ENCODE results near the gene BCL11A. TPM values are rescaled to one million over a fixed set of nuclear protein-coding genes. Genes with fewer than 3 reads are reported as not detected.

BCL11A gene
- total and polyA plus RNA-seq, 2 experiments from 2014 or later, result 57.5 to 77.6 TPM

GRCh38 chr2:60453872-60454271, 99.6 kb downstream of the BCL11A start:
- peak overlapping the region; percentile 84 for H3K27ac Mint-ChIP-seq
- Histone ChIP-seq H3K27ac (ENCODE audit: low read depth) (peak overlapping the region; percentile 81), H3K4me3 (0 out of 2 replicates have a peak overlapping the region, but pooled peaks have one; percentile 17), H3F3A (replicated peaks; ENCODE audit: low read depth) (0 out of 2 replicates have a peak, but pooled peaks cover 5% of the 10 kb centered on the region), H4K20me1 (replicated peaks; ENCODE audit: insufficient read depth) (no peaks in the 10 kb centered on the region), H3K4me2 (peak overlapping the region; percentile 72), H3K4me1 (ENCODE audit: insufficient read depth) (peaks cover 48% of the 10 kb centered on the region), H3K9me2 (ENCODE audit: insufficient read depth) (no peaks in the 10 kb centered on the region), H2AFZ (no peak overlapping the region), H3K79me2 (replicated peaks; ENCODE audit: insufficient read depth) (peaks cover 14% of the 10 kb centered on the region), H3K27me3 (ENCODE audit: insufficient read depth) (no peaks in the 10 kb centered on the region), H3K36me3 (ENCODE audit: insufficient read depth) (no peaks in the 10 kb centered on the region)
- peaks cover 58% of the 10 kb centered on the region for H3K4me1 Mint-ChIP-seq
- no peaks in the 10 kb centered on the region for H3K9me3 Mint-ChIP-seq
- no peak for TF ChIP-seq ZNF114 (CRISPR knock-in tag; IDR thresholded peaks at IDR 0.05)
- no peak for TF ChIP-seq ZNF331 (CRISPR knock-in tag; IDR thresholded peaks at IDR 0.05; ENCODE audit: low read depth)
- TF ChIP-seq POLR2AphosphoS5 (IDR thresholded peaks at IDR 0.05; ENCODE audit: low read depth), result 0 out of 2 replicates have a peak, but pooled peaks have one; percentile 6
- peaks cover 4% of the 10 kb centered on the region; the same call in 1 of the 3 replicates for H3K36me3 Mint-ChIP-seq (ENCODE audit: low read depth)
- H3K4me3 Mint-ChIP-seq, result no peak overlapping the region
- peaks cover 7% of the 10 kb centered on the region for H3K27me3 Mint-ChIP-seq (ENCODE audit: insufficient read depth, low read depth, poor library complexity)
- ATAC-seq (peak; percentile 20), DNase-seq (ENCODE audit: low spot score) (no peak)

GRCh38 chr2:60453301-60453700, 100.2 kb downstream of the BCL11A start:
- Mint-ChIP-seq H3K4me1 (peaks cover 59% of the 10 kb centered on the region), H3K27ac (peak overlapping the region; percentile 70; the same call in 1 of the 2 replicates), H3K9me3 (no peaks in the 10 kb centered on the region), H3K4me3 (peak overlapping the region; percentile 39; the same call in 2 of the 3 replicates), H3K36me3 (ENCODE audit: low read depth) (peaks cover 4% of the 10 kb centered on the region; the same call in 1 of the 3 replicates), H3K27me3 (ENCODE audit: insufficient read depth, low read depth, poor library complexity) (peaks cover 7% of the 10 kb centered on the region)
- no peaks in the 10 kb centered on the region for H4K20me1 ChIP-seq (replicated peaks; ENCODE audit: insufficient read depth)
- H3K27ac ChIP-seq (ENCODE audit: low read depth), result peak overlapping the region; percentile 81
- peak; percentile 95 for DNase-seq (ENCODE audit: low spot score)
- TF ChIP-seq ZNF462 (CRISPR knock-in tag; IDR thresholded peaks at IDR 0.05) (peak; percentile 33; the same call in 1 of the 2 replicates), POLR2AphosphoS5 (IDR thresholded peaks at IDR 0.05; ENCODE audit: low read depth) (peak; percentile 3), ETS1 (IDR thresholded peaks at IDR 0.05) (0 out of 2 replicates have a peak, but pooled peaks have one; percentile 48), JUNB (IDR thresholded peaks at IDR 0.05; ENCODE audit: unreplicated experiment) (no peak)
- no peaks in the 10 kb centered on the region for H3K27me3 ChIP-seq (ENCODE audit: insufficient read depth)
- H3K9me2 ChIP-seq (ENCODE audit: insufficient read depth), result no peaks in the 10 kb centered on the region
- peaks cover 10% of the 10 kb centered on the region for H3K79me2 ChIP-seq (replicated peaks; ENCODE audit: insufficient read depth)
- H2AFZ ChIP-seq, result no peak overlapping the region
- peak overlapping the region; percentile 72 for H3K4me2 ChIP-seq
- 0 out of 2 replicates have a peak, but pooled peaks cover 5% of the 10 kb centered on the region for H3F3A ChIP-seq (replicated peaks; ENCODE audit: low read depth)
- no peaks in the 10 kb centered on the region for H3K36me3 ChIP-seq (ENCODE audit: insufficient read depth)
- peaks cover 48% of the 10 kb centered on the region for H3K4me1 ChIP-seq (ENCODE audit: insufficient read depth)
- ATAC-seq, result peak; percentile 93
- 0 out of 2 replicates have a peak overlapping the region, but pooled peaks have one; percentile 30 for H3K4me3 ChIP-seq

All from GM23338 (cell line).